ENCODE data around the gene RGS4.

The RGS4 gene

GRCh38 chr1:163076044-163076443 is 6.9 kb downstream of the RGS4 start:
- Histone ChIP-seq H3K9me2 (replicated peaks; ENCODE audit: low read depth, low read length) (no peaks in the 10 kb centered on the region), H3K9me3 (ENCODE audit: insufficient read depth, low read depth, low read length) (no peaks in the 10 kb centered on the region), H3K4me1 (ENCODE audit: insufficient read depth, low read length, poor library complexity, severe bottlenecking) (no peaks in the 10 kb centered on the region), H3K9ac (ENCODE audit: low read depth, low read length, poor library complexity, severe bottlenecking) (no peak overlapping the region), H3F3A (ENCODE audit: low read depth) (no peaks in the 10 kb centered on the region), H3K4me3 (ENCODE audit: low read length, poor library complexity, severe bottlenecking) (no peak overlapping the region), H3K36me3 (ENCODE audit: insufficient read depth, low read length) (no peaks in the 10 kb centered on the region), H3K27me3 (ENCODE audit: insufficient read depth, low read length, poor library complexity, severe bottlenecking) (no peaks in the 10 kb centered on the region), H3K4me2 (ENCODE audit: low read depth, low read length, poor library complexity, severe bottlenecking) (no peak overlapping the region), H2AFZ (ENCODE audit: low read length) (no peak overlapping the region), H4K20me1 (ENCODE audit: insufficient read depth, low read length, poor library complexity, severe bottlenecking) (no peaks in the 10 kb centered on the region), H3K79me2 (ENCODE audit: insufficient read depth, low read length) (no peaks in the 10 kb centered on the region)
- TF ChIP-seq EZH2phosphoT487 (IDR thresholded peaks at IDR 0.05; ENCODE audit: borderline replicate concordance) (no peak), CTCF (conservative IDR thresholded peaks at IDR 0.05; ENCODE audit: low read length) (no peak)

GRCh38 chr1:163076446-163076845 is 7.3 kb downstream of the RGS4 start:
- Histone ChIP-seq H3K4me1 (ENCODE audit: insufficient read depth, low read length, poor library complexity, severe bottlenecking) (no peaks in the 10 kb centered on the region), H3F3A (ENCODE audit: low read depth) (no peaks in the 10 kb centered on the region), H2AFZ (ENCODE audit: low read length) (no peak overlapping the region), H3K9ac (ENCODE audit: low read depth, low read length, poor library complexity, severe bottlenecking) (no peak overlapping the region), H3K9me3 (ENCODE audit: insufficient read depth, low read depth, low read length) (no peaks in the 10 kb centered on the region), H3K79me2 (ENCODE audit: insufficient read depth, low read length) (no peaks in the 10 kb centered on the region), H3K27me3 (ENCODE audit: insufficient read depth, low read length, poor library complexity, severe bottlenecking) (no peaks in the 10 kb centered on the region), H3K36me3 (ENCODE audit: insufficient read depth, low read length) (no peaks in the 10 kb centered on the region), H3K4me3 (ENCODE audit: low read length, poor library complexity, severe bottlenecking) (no peak overlapping the region), H3K4me2 (ENCODE audit: low read depth, low read length, poor library complexity, severe bottlenecking) (no peak overlapping the region), H4K20me1 (ENCODE audit: insufficient read depth, low read length, poor library complexity, severe bottlenecking) (no peaks in the 10 kb centered on the region), H3K9me2 (replicated peaks; ENCODE audit: low read depth, low read length) (no peaks in the 10 kb centered on the region)
- TF ChIP-seq EZH2phosphoT487 (IDR thresholded peaks at IDR 0.05; ENCODE audit: borderline replicate concordance), result no peak
- no peak for TF ChIP-seq CTCF (conservative IDR thresholded peaks at IDR 0.05; ENCODE audit: low read length)

GRCh38 chr1:163076981-163077761 is 8.0 kb downstream of the RGS4 start:
- Histone ChIP-seq H3K79me2 (ENCODE audit: insufficient read depth, low read length) (no peaks in the 10 kb centered on the region), H3K9me3 (ENCODE audit: insufficient read depth, low read depth, low read length) (no peaks in the 10 kb centered on the region), H2AFZ (ENCODE audit: low read length) (no peak overlapping the region), H3K4me1 (ENCODE audit: insufficient read depth, low read length, poor library complexity, severe bottlenecking) (no peaks in the 10 kb centered on the region), H3K4me3 (ENCODE audit: low read length, poor library complexity, severe bottlenecking) (no peak overlapping the region), H3F3A (ENCODE audit: low read depth) (no peaks in the 10 kb centered on the region), H3K9ac (ENCODE audit: low read depth, low read length, poor library complexity, severe bottlenecking) (no peak overlapping the region), H3K4me2 (ENCODE audit: low read depth, low read length, poor library complexity, severe bottlenecking) (no peak overlapping the region), H3K9me2 (replicated peaks; ENCODE audit: low read depth, low read length) (no peaks in the 10 kb centered on the region), H3K27me3 (ENCODE audit: insufficient read depth, low read length, poor library complexity, severe bottlenecking) (no peaks in the 10 kb centered on the region), H3K36me3 (ENCODE audit: insufficient read depth, low read length) (no peaks in the 10 kb centered on the region), H4K20me1 (ENCODE audit: insufficient read depth, low read length, poor library complexity, severe bottlenecking) (no peaks in the 10 kb centered on the region)
- TF ChIP-seq CTCF (conservative IDR thresholded peaks at IDR 0.05; ENCODE audit: low read length) (no peak), EZH2phosphoT487 (IDR thresholded peaks at IDR 0.05; ENCODE audit: borderline replicate concordance) (no peak)
